Breast epithelium (tissue), 3 donors: ENCODE data around the gene MFSD12.

Experiments used
- POLR2A ChIP-seq: fragments of 450-650 bp; IDR thresholded peaks from one replicate; pipeline ENCODE4 v1.6.1; 2016; ENCODE audit warnings: antibody characterized with exemption, mild to moderate bottlenecking, moderate library complexity
- TF ChIP-seq, protein P1 (sequence below), 3 donors: fragments of 450-650 bp; IDR thresholded peaks; one replicate each; pipeline ENCODE4 v1.5.1; 2016 to 2017; ENCODE audit warnings: antibody characterized with exemption in 3 of 3, mild to moderate bottlenecking in 3 of 3, moderate library complexity in 3 of 3

DNA sequence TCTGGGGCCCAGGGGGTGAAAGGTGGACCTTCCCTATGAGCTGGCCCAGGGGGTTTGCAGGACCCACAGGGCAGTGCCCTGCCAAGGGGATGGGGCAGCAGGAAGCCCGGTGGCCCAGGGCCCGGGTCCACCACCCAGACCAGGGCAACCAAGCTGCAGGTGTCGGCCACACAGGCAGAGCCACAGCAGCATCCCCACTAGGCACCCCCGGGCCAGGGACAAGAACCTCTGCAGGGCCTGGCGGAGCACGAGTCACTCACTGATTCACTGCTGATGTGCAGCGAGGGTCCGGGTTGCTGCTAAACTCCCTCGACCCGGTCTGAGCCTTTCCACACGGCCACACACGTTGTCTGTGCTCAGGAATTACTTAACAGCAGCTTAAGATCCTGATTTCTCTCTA lies 42.5 kb downstream of the MFSD12 start:
- TF ChIP-seq, protein P1, sequence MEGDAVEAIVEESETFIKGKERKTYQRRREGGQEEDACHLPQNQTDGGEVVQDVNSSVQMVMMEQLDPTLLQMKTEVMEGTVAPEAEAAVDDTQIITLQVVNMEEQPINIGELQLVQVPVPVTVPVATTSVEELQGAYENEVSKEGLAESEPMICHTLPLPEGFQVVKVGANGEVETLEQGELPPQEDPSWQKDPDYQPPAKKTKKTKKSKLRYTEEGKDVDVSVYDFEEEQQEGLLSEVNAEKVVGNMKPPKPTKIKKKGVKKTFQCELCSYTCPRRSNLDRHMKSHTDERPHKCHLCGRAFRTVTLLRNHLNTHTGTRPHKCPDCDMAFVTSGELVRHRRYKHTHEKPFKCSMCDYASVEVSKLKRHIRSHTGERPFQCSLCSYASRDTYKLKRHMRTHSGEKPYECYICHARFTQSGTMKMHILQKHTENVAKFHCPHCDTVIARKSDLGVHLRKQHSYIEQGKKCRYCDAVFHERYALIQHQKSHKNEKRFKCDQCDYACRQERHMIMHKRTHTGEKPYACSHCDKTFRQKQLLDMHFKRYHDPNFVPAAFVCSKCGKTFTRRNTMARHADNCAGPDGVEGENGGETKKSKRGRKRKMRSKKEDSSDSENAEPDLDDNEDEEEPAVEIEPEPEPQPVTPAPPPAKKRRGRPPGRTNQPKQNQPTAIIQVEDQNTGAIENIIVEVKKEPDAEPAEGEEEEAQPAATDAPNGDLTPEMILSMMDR (IDR thresholded peaks at IDR 0.05): no peak
- TF ChIP-seq POLR2A: no peak
